ENCODE measurements around the gene CFAP161.

- TF ChIP-seq EZH2 (IDR thresholded peaks at IDR 0.05; ENCODE audit: borderline replicate concordance, low read length) (no peak), CTCF (IDR thresholded peaks at IDR 0.05; ENCODE audit: low read length) (no peak)
These were observed 56.9 kb downstream of the CFAP161 start for GRCh38 chr15:81190922-81191507.

All from OCI-LY1 (cell line).